ENCODE measurements around the gene LSM14B.

The LSM14B gene

DNA sequence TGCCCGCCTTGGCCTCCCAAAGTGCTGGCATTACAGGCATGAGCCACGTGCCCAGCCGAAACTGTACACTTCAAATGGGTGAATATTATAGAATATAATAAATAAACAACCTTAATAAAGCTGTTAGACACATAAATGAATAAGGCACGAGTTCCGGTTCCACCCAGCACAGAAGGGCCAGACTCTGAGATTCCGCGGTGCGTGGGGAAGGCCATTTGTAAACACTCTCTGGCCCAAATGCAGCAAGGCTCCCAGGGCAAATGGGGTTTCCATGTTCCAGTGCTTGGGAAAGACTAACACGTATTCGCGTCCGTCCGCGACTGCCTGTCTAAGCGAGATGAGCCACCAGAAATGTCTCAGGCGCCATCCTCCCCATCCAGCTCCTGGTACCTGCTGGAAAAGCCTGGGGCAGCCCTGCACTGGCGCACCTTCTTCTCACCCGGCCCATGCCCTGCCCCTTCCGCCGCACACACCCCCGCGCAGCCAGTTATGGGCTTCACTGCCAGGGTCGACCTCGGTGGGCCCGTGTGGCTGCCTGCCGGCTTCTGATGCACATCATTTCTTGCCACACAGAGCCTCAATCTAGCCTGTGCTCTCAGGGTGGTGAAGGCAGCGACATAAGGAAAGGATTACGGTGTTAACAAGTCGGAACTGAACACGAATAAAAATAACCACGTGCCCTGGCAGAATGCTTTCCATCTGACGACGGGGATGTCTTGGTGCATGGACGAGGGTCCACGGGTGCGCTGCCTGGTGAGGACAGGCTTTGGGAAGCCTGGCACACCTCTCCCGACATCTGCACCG, 5.5 kb upstream of the LSM14B start:
- H3K27me3 ChIP-seq (ENCODE audit: insufficient read depth, low read length), result peaks cover 11% of the 10 kb centered on the region; the same call in 1 of the 2 replicates
- H3K79me2 ChIP-seq (ENCODE audit: insufficient read depth, low read length), result no peaks in the 10 kb centered on the region
- H3K4me1 ChIP-seq (ENCODE audit: insufficient read depth, low read length, severe bottlenecking), result peaks cover 7% of the 10 kb centered on the region
- peaks cover 9% of the 10 kb centered on the region; the same call in 1 of the 2 replicates for H3K9me3 ChIP-seq (ENCODE audit: low read length)
- no peak overlapping the region for H3K9ac ChIP-seq (ENCODE audit: low read length)
- no peaks in the 10 kb centered on the region for H4K20me1 ChIP-seq (ENCODE audit: insufficient read depth, low read length)
- TF ChIP-seq EZH2 (IDR thresholded peaks at IDR 0.05; ENCODE audit: borderline replicate concordance, low read length) (no peak), CTCF (IDR thresholded peaks at IDR 0.05; ENCODE audit: low read length) (no peak)
- no peaks in the 10 kb centered on the region; the same call in 1 of the 2 replicates for H3K36me3 ChIP-seq (ENCODE audit: insufficient read depth, low read length)
- no peak overlapping the region for H2AFZ ChIP-seq (ENCODE audit: low read length)
- no peak overlapping the region for H3K4me3 ChIP-seq (ENCODE audit: low read depth, low read length, poor library complexity, severe bottlenecking)
- no peaks in the 10 kb centered on the region for H3F3A ChIP-seq (ENCODE audit: insufficient read depth, low read length)
- H3K27ac ChIP-seq (ENCODE audit: low read depth, low read length, poor library complexity, severe bottlenecking), result no peak overlapping the region
- H3K9me2 ChIP-seq (ENCODE audit: low read depth, low read length), result no peaks in the 10 kb centered on the region
- H3K4me2 ChIP-seq (ENCODE audit: low read length), result no peak overlapping the region

DNA sequence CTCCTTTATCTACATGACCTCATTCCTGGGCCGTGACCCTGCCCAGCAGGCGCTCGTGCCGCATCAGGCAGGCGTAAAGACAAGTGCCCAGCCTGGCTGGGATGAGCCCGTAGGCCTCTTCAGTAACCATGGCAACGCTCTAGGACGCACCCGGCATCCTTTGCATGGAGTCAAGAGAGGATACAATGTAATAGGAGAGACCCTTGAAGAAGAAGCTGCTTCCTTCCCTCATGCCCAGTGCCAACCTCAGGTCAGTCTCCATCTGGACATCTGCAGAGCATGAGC, 5.0 kb upstream of the LSM14B start:
- H3K36me3 ChIP-seq (ENCODE audit: insufficient read depth, low read length), result no peaks in the 10 kb centered on the region; the same call in 1 of the 2 replicates

DNA sequence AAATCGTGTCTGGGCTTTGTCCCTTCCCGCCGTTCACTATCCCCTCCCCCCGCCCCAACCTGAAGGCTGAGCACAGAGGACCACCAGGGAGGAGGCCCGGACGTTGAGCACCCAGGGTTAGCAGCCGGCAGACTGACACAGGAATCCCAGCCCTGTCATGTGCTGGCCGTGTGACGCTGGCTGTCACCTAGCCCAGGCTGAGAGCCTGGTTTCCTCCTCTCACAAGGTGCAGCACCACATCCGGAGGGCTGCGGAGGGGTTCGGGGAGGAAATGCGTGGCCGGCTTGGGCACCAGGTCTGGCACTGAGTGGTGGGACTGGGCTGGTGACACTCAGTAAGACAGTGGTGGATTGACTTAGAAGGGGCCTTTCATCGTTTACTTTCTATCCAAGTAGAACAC, 4.6 kb upstream of the LSM14B start:
- Histone ChIP-seq H3K27ac (ENCODE audit: low read depth, low read length, poor library complexity, severe bottlenecking) (no peak overlapping the region), H3K4me1 (ENCODE audit: insufficient read depth, low read length, severe bottlenecking) (peaks cover 7% of the 10 kb centered on the region), H3K9ac (ENCODE audit: low read length) (no peak overlapping the region), H3F3A (ENCODE audit: insufficient read depth, low read length) (no peaks in the 10 kb centered on the region), H2AFZ (ENCODE audit: low read length) (no peak overlapping the region), H3K4me2 (ENCODE audit: low read length) (no peak overlapping the region), H4K20me1 (ENCODE audit: insufficient read depth, low read length) (no peaks in the 10 kb centered on the region), H3K36me3 (ENCODE audit: insufficient read depth, low read length) (no peaks in the 10 kb centered on the region; the same call in 1 of the 2 replicates), H3K9me3 (ENCODE audit: low read length) (peaks cover 2% of the 10 kb centered on the region; the same call in 1 of the 2 replicates), H3K79me2 (ENCODE audit: insufficient read depth, low read length) (no peaks in the 10 kb centered on the region), H3K9me2 (ENCODE audit: low read depth, low read length) (no peaks in the 10 kb centered on the region), H3K27me3 (ENCODE audit: insufficient read depth, low read length) (peaks cover 11% of the 10 kb centered on the region; the same call in 1 of the 2 replicates), H3K4me3 (ENCODE audit: low read depth, low read length, poor library complexity, severe bottlenecking) (no peak overlapping the region)
- TF ChIP-seq EZH2 (IDR thresholded peaks at IDR 0.05; ENCODE audit: borderline replicate concordance, low read length) (no peak), CTCF (IDR thresholded peaks at IDR 0.05; ENCODE audit: low read length) (no peak)

More for the DNA sequence above, 5.0 kb upstream of the LSM14B start:
- H3F3A ChIP-seq (ENCODE audit: insufficient read depth, low read length), result no peaks in the 10 kb centered on the region
- TF ChIP-seq EZH2 (IDR thresholded peaks at IDR 0.05; ENCODE audit: borderline replicate concordance, low read length) (no peak), CTCF (IDR thresholded peaks at IDR 0.05; ENCODE audit: low read length) (no peak)
- peaks cover 7% of the 10 kb centered on the region for H3K4me1 ChIP-seq (ENCODE audit: insufficient read depth, low read length, severe bottlenecking)
- peaks cover 6% of the 10 kb centered on the region; the same call in 1 of the 2 replicates for H3K9me3 ChIP-seq (ENCODE audit: low read length)
- no peaks in the 10 kb centered on the region for H3K79me2 ChIP-seq (ENCODE audit: insufficient read depth, low read length)
- no peaks in the 10 kb centered on the region for H3K9me2 ChIP-seq (ENCODE audit: low read depth, low read length)
- H3K4me2 ChIP-seq (ENCODE audit: low read length), result no peak overlapping the region
- peaks cover 11% of the 10 kb centered on the region; the same call in 1 of the 2 replicates for H3K27me3 ChIP-seq (ENCODE audit: insufficient read depth, low read length)
- no peak overlapping the region for H3K9ac ChIP-seq (ENCODE audit: low read length)
- H3K27ac ChIP-seq (ENCODE audit: low read depth, low read length, poor library complexity, severe bottlenecking), result no peak overlapping the region
- H4K20me1 ChIP-seq (ENCODE audit: insufficient read depth, low read length), result no peaks in the 10 kb centered on the region
- no peak overlapping the region for H3K4me3 ChIP-seq (ENCODE audit: low read depth, low read length, poor library complexity, severe bottlenecking)
- no peak overlapping the region for H2AFZ ChIP-seq (ENCODE audit: low read length)

Measured in OCI-LY1 (cell line).